SKM-1 treated with dmso at 0.1 percent for 144 hours (cell line): ENCODE results near the gene TRERF1.

ENCODE experiments used
- DNase-seq: peaks from one replicate; lab custom pipeline; 2025; ENCODE audit not compliant: unreplicated experiment; lab: John Stamatoyannopoulos, UW

Gene TRERF1

DNA sequence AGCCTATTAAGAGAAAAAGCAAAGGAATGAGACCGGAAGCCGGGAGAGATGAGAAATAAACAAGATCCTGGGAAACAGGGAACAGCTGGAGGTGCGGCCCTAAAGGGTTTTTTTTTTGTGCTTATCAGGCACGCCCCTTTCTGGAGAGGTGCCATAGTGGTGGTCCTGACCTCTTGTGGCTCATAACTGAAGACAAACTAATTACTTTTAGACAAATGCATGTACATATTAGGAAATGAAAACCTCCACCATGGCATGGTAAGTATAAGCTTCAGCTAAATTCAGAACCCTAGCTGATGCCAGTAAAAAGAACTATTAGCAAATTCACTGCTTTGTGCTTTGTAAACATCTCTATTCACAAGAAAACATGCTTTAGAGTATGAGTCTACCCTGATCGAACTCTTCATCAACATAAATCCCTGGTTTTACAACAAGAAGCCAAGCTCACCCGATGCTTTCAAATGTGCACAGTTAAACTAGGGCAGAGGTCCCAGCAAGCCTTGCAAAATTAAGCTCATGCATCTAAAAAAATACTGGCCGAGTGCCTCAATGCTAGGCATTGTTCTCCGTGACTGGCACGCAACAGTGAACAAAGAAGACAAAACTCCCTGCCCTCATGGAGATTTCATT, 137.7 kb downstream of the TRERF1 start:
- DNase-seq, result no peak

DNA sequence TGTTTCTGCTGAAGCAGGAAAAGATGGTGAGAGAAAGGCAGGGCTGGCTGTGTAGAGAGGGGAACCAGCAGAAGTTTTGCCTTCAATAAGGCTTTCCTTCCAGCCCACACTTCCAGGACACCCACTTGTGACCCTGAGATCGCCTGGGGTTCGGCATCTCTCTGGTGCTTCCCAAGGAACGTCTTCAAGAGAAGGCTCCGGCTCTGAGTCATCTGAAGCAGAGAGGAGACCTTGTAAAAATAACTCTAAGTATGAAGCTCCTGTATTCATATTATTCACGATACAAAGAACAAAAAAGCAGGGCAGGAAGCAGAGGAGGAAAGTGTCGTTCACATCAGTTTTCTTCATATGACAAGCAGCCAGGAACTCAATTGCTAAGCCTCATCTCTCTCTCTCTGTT, 138.7 kb downstream of the TRERF1 start:
- DNase-seq, result no peak

DNA sequence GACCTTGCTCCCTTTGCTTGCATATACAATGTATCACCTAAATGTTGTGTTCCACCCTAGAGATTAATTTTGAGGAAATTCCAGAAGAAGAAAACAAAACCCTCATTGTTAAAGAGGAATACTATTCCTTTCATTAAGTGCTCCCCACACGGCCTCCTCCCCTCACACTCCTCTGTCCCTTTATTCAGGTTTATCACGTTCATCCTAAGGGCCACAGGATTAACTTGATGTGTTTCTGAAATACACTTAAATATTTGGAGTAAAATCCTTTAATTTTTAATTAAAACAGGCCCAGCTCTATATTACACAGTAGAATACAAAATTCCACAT, 144.6 kb downstream of the TRERF1 start:
- no peak for DNase-seq

DNA sequence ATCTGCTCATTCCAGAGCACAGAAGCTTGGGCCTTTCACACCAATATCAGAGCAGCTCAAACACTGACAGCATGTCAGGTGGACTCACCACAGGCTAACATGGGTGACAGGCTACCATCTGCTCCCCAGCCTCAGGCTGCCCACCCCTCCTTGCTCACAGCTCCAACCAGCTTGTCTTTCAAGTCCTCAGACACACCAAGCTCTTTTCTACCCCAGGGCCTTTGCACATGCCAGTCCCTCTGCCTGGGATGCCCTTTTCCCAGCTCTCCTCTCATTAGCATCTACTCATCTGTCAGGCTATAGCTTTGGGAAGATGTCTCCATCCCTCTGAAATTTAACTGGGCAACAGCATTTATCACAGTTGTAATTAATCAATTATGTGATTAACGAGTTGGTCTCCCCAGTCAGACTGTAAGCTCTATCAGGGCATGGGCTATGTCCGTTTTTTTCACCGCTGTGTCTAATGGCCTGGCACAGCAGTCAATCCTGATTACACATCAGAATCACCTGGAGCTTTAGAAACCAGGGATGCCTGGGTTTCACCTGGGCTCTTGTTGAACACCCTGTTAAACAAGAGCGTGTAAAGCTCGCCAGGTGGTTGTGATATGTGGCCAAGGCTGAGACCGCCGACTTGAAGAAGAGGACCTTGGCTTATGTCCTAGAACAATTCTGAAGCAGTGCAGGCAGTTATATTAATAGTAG, 145.1 kb downstream of the TRERF1 start:
- DNase-seq, result no peak

- no peak for DNase-seq
Observed at GRCh38 chr6:42304053-42304712, 147.5 kb downstream of the TRERF1 start.

DNA sequence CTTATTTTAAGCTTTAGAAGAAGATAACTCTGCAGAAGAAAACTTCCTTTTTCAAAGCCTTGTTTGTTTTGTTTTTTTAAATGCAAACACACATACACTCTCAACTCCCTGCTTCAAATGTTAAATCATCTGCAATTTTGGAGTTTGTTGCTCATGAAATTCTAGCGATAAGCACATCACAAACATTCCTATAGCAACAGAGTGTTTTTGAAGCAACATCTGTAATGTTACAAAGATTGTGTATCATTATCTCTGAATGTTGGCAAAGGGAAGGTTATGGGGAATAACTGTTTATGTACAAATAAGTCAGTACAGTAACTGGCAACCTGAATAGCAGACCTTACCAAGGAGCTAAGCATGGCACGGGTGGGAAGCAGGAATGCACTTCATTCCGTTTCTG, 149.3 kb downstream of the TRERF1 start:
- DNase-seq, result no peak

- DNase-seq, result no peak
Observed at GRCh38 chr6:42301986-42302385, 149.7 kb downstream of the TRERF1 start.

- no peak for DNase-seq
Observed at GRCh38 chr6:42300701-42301100, 151.0 kb downstream of the TRERF1 start.

DNA sequence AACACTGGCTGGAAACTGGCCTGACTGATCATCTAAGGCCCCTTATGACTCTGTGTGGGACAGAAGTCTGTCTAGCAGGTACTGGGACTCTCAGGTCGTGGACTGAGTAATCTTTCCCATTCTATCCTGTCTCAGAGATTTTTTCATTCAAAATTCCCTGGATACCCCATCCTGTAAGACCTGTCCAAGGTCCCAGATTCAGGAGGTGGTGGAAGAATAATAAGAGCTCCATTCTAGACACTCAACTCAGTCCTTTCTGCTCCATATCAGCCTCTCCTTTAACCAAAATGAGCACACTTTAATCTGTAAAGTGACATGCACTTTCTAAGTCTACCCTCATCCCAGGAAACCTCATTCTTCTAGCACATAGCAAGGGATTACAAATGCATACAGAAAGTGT, 151.5 kb downstream of the TRERF1 start:
- DNase-seq, result no peak

DNA sequence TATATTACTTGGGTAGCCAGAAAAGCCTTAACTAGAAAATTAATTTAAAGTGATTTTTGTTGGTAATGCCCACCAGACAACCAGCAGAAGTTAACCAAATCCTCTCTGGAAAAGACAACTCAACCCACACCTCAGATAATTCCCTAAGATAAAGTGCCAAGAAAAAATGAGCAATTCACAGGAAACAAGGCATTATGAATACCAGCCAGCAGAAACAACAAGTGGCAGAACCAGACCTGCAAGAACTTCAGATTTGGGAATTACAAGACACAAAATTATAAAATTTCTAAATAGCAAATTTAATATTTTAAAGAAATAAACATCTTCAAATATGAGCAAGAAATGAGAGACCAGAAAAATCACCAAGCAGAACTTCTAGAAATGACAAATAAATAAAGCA, 154.1 kb downstream of the TRERF1 start:
- no peak for DNase-seq

GRCh38 chr6:42296614-42297013, 155.1 kb downstream of the TRERF1 start:
- no peak for DNase-seq

- DNase-seq, result no peak
Observed at GRCh38 chr6:42295677-42296076, 156.0 kb downstream of the TRERF1 start.

GRCh38 chr6:42295181-42295580, 156.5 kb downstream of the TRERF1 start:
- no peak for DNase-seq

DNA sequence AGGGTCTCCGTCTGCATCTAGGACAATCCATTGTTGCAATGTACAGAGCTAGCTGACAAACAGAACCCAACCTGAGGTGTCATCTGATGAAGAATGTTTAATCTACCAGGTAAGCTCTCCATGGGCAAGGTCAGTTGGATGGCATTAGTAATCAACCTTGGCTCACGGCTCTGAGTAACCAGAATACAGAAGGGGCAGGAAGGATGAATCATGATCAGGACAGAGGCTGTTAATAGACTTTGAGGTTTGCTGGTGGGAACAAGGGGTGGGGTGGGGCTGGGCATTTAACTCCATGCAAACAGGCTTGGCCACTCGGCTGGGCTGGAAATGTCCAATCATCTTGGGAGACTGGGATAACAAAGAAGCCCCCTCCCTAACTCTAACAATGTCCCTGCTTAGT, 157.0 kb downstream of the TRERF1 start:
- no peak for DNase-seq

GRCh38 chr6:42293386-42293977, 158.2 kb downstream of the TRERF1 start:
- no peak for DNase-seq

DNA sequence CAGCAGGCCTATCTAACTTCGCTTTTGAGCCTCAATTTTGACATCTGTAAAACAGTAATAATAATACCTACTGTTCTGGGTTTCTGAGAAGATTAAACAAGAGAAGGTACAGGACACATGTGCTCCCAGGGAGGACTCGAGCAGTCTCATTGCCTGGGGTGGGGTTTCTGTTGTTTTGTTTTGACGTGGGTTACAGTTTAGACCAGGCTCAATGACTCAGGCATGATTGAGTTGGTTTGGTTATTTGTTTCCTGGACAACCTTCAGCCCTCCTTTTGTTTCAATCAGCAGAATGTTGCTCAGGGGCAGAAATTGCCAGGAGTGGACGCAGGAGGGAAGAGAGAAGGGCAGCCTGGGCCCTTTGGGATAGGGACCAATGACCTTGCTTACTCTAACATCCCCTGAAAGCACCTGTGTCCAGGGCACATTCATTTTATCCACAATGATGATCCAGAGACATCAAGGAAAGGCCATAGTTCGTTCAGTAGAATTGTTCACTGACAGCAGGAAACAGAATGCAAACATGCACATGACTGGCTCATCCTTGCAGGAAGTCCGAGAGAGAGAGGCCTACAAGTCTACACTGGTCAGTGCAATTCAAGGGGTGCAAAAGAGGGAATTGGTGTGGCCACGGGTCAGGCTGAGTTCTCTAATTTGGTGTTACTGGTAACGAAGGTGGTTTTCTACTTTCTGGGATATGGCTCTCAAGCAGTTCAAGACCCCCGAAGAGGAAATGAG, 159.6 kb downstream of the TRERF1 start:
- no peak for DNase-seq

GRCh38 chr6:42287756-42288155, 164.0 kb downstream of the TRERF1 start:
- no peak for DNase-seq

- no peak for DNase-seq
Observed at GRCh38 chr6:42281570-42281969, 170.2 kb downstream of the TRERF1 start.

DNA sequence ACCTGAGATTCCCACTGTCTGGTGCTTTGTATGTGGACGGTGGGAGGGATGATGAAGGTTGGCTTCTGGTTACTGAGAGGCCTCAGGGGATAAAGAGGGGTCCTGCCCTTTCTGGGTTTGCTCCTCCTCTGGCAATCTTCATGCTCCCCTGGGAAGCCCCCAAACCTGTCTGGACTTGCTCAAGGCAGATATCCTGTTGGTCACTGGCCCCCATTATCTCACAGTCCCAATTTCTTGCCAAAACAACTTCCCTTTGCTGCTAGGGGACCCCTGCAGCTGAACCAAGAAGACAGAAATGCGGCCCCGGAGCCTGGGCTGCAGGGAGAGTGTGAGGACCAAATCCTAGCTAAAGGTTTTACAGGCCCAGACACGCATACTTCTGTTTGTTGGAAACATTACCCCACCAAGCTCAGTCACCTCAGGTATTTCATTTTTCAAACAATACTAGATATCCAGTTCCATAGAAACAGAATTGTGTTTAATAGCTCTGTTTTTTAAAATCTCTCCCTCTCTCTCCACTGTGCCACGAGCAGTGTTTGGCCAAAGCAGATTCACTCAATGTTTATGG, 170.7 kb downstream of the TRERF1 start:
- no peak for DNase-seq

DNA sequence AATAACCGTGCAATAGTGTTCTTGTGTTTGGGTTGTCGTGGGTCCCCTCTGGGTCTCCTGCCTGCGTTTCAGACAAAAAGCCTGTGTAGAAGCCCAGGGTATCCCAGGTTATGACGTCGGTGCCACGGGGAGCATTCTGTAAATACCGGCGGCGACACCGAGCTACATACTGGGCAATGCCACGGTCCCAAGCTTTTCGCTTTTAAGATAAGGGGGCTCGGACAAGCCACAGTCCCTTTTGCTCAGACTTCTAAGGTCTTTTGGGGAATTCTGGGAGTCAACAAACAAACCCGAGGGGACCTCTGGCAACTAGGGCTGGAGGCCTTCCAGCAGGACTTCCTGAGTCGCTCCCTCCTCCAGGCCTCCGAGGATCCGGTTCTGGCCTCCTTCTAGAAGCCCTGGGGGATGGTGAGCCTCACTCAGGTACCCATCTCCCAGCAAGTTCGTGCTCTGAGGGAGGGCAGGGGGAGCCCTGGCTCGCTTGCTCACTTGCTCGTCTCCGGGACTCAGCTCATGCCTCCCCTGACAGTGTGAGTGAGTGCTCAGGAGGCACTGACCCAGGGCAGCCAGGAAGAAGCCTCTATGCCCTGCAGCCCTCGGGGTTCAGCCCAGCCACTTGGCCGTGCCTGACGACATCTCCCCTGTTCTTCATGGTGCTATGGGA, 171.6 kb downstream of the TRERF1 start:
- DNase-seq, result no peak
